H1 (cell line): ENCODE data around the gene SESN2. TPM values are rescaled to one million over a fixed set of nuclear protein-coding genes. Genes with fewer than 3 reads are reported as not detected.

Experiments
- CHD2 ChIP-seq: IDR thresholded peaks from 2 replicates; pipeline ENCODE4 v1.6.1; 2012; ENCODE audit warnings: low read length, improper control_type of control experiment
- POLR2A ChIP-seq, 2 experiments: IDR thresholded peaks; 1 replicate in 1 of 2; 2 replicates in 1 of 2; pipeline ENCODE4 v1.6.1; 2011; ENCODE audit warnings: low read depth in 2 of 2, low read length in 2 of 2, mild to moderate bottlenecking in 2 of 2; ENCODE audit errors: control extremely low read depth in 1 of 2
- SUZ12 ChIP-seq: fragments of 200-600 bp; sonication (generic); IDR thresholded peaks from 2 replicates; pipeline ENCODE4 v1.6.1; 2012; ENCODE audit warnings: mild to moderate bottlenecking, inconsistent platforms, low read length, moderate library complexity, mixed read lengths
- USF2 ChIP-seq: IDR thresholded peaks from 2 replicates; pipeline ENCODE4 v1.6.1; 2011; ENCODE audit warnings: low read length, improper control_type of control experiment
- polyA plus RNA-seq, 7 experiments: library from polyadenylated mRNA; depleted of rRNA in 3 of 7; stranded (reverse) in 5 of 7; unstranded in 2 of 7; fragments of >200 nt in 5 of 7; fragments of 200-250 nt in 2 of 7; gene quantifications; 1 replicate in 5 of 7; 2 replicates in 1 of 7; 4 replicates in 1 of 7; pipeline versions ENCODE4 v1.2.1 to v1.2.3, GENCODE V29; 2011 to 2013; ENCODE audit warnings: missing spikeins in 2 of 7, mixed read lengths in 2 of 7
- total RNA-seq: library from RNA; stranded (reverse); fragmentation: NEBNext Ultra II Directional; extraction: Animal tissue kit (Norgen Biotek cat#: 25700); gene quantifications from 2 replicates; pipeline ENCODE4 v1.2.1, GENCODE V29; 2021

The SESN2 gene
- total and polyA plus RNA-seq, 2 of the 8 experiments (the other 6 are each of a cell fraction or from before 2014, with no cell fraction given) = 25.1 to 33.0 TPM

- TF ChIP-seq USF2 = no peak
- TF ChIP-seq CHD2 = no peak
- no peak for TF ChIP-seq SUZ12
- no peak for TF ChIP-seq POLR2A (IDR thresholded peaks at IDR 0.05; ENCODE audit: control extremely low read depth in 1 of 2, low read depth in 2 of 2, low read length in 2 of 2)
Observed at GRCh38 chr1:28241638-28242241, 17.6 kb upstream of the SESN2 start (continued).
